ENCODE results near the gene CBLL2.

Gene CBLL2

GRCh38 chrX:22272613-22273012, at the start of gene CBLL2:
Gene CBLL2 (plus strand): TSS chrX:22272913. CDS start chrX:22272992, 79 bp downstream.
- TF ChIP-seq CTCF (IDR thresholded peaks at IDR 0.05): no peak

GRCh38 chrX:22234380-22234779, 38.3 kb upstream of the CBLL2 start:
- no peak for TF ChIP-seq CTCF (IDR thresholded peaks at IDR 0.05)

GRCh38 chrX:22237479-22237878, 35.2 kb upstream of the CBLL2 start:
- TF ChIP-seq CTCF (IDR thresholded peaks at IDR 0.05): no peak

- no peak for TF ChIP-seq CTCF (IDR thresholded peaks at IDR 0.05)
Measured at GRCh38 chrX:22246620-22247019, 26.1 kb upstream of the CBLL2 start.

- TF ChIP-seq CTCF (IDR thresholded peaks at IDR 0.05): no peak
Measured at GRCh38 chrX:22247169-22247568, 25.5 kb upstream of the CBLL2 start.

GRCh38 chrX:22248401-22248800, 24.3 kb upstream of the CBLL2 start:
- no peak for TF ChIP-seq CTCF (IDR thresholded peaks at IDR 0.05)

- no peak for TF ChIP-seq CTCF (IDR thresholded peaks at IDR 0.05)
Measured at GRCh38 chrX:22249371-22249770, 23.3 kb upstream of the CBLL2 start.

- TF ChIP-seq CTCF (IDR thresholded peaks at IDR 0.05): no peak
Measured at GRCh38 chrX:22268706-22269105, 4.0 kb upstream of the CBLL2 start.
